HEK293 (cell line): ENCODE results near the gene CYTH3.

Experiments used
- CTCF ChIA-PET: fragments of 350-600 bp; formaldehyde crosslinking; extraction: SDS; loops from one replicate; lab custom pipeline; 2021; ENCODE audit warnings: antibody characterized with exemption; lab: Yijun Ruan, JAX
- POLR2A ChIA-PET: fragments of 300-600 bp; formaldehyde crosslinking; extraction: SDS; loops from one replicate; lab custom pipeline; 2020; ENCODE audit warnings: antibody characterized with exemption, inconsistent platforms; lab: Yijun Ruan, JAX
- H3K27ac ChIP-seq: fragments of 200-500 bp; sonication (Bioruptor generic); 2 replicates; pipeline ENCODE4 v1.5.1; 2014; ENCODE audit warnings: low read depth, low read length, control low read depth, inconsistent platforms; ENCODE audit errors: extremely low read depth
- H3K36me3 ChIP-seq, 2 experiments: fragments of 200-500 bp in 1 of 2; sonication (Bioruptor generic) in 1 of 2; 1 replicate in 1 of 2; 2 replicates in 1 of 2; pipeline ENCODE4 v1.5.1; 2014 to 2017; ENCODE audit warnings: inconsistent platforms in 2 of 2, low read length in 2 of 2; ENCODE audit not compliant: control insufficient read depth in 2 of 2, insufficient read depth in 1 of 2
- H3K4me1 ChIP-seq: fragments of 200-500 bp; sonication (Bioruptor generic); 2 replicates; pipeline ENCODE4 v1.5.1; 2014; ENCODE audit warnings: mild to moderate bottlenecking, low read length, inconsistent platforms; ENCODE audit not compliant: control insufficient read depth, insufficient read depth
- H3K4me3 ChIP-seq: 2 replicates; pipeline ENCODE4 v1.5.1; 2011; ENCODE audit warnings: low read depth, mild to moderate bottlenecking, control low read depth, low read length, moderate library complexity
- H3K9me3 ChIP-seq: fragments of 200-500 bp; sonication (Bioruptor generic); 2 replicates; pipeline ENCODE4 v1.5.1; 2014; ENCODE audit warnings: low read depth, low read length, inconsistent platforms; ENCODE audit not compliant: control insufficient read depth, insufficient read depth
- OSR2 ChIP-seq: fragments of 450-650 bp; formaldehyde crosslinking; IDR thresholded peaks from 2 replicates; pipeline ENCODE4 v1.5.1; 2016; ENCODE audit warnings: missing biosample characterization, missing genetic modification characterization
- OVOL3 ChIP-seq: fragments of 450-650 bp; formaldehyde crosslinking; IDR thresholded peaks from 2 replicates; pipeline ENCODE4 v1.5.1; 2016; ENCODE audit warnings: missing biosample characterization, missing genetic modification characterization
- SCRT1 ChIP-seq: fragments of 450-650 bp; formaldehyde crosslinking; IDR thresholded peaks from 2 replicates; pipeline ENCODE4 v1.5.1; 2016; ENCODE audit warnings: missing biosample characterization, missing genetic modification characterization, borderline replicate concordance
- SP7 ChIP-seq: fragments of 450-650 bp; formaldehyde crosslinking; IDR thresholded peaks from 2 replicates; pipeline ENCODE4 v1.5.1; 2016; ENCODE audit warnings: missing biosample characterization, missing genetic modification characterization
- ZNF121 ChIP-seq: fragments of 450-650 bp; formaldehyde crosslinking; IDR thresholded peaks from 2 replicates; pipeline ENCODE4 v1.5.1; 2016; ENCODE audit warnings: missing biosample characterization, missing genetic modification characterization
- ZNF2 ChIP-seq: fragments of 450-650 bp; formaldehyde crosslinking; IDR thresholded peaks from 2 replicates; pipeline ENCODE4 v1.5.1; 2016; ENCODE audit warnings: missing biosample characterization, missing genetic modification characterization
- ZNF239 ChIP-seq: fragments of 450-650 bp; formaldehyde crosslinking; IDR thresholded peaks from 2 replicates; pipeline ENCODE4 v1.5.1; 2016; ENCODE audit warnings: missing biosample characterization, missing genetic modification characterization
- ZNF529 ChIP-seq: fragments of 450-650 bp; formaldehyde crosslinking; IDR thresholded peaks from 2 replicates; pipeline ENCODE4 v1.5.1; 2017; ENCODE audit warnings: missing genetic modification characterization, missing biosample characterization; ENCODE audit not compliant: insufficient replicate concordance
- ZNF549 ChIP-seq: fragments of 450-650 bp; IDR thresholded peaks from 2 replicates; pipeline ENCODE4 v1.5.1; 2018; ENCODE audit warnings: missing biosample characterization, missing genetic modification characterization, mild to moderate bottlenecking, inconsistent platforms, moderate library complexity
- ZNF596 ChIP-seq: fragments of 450-650 bp; IDR thresholded peaks from 2 replicates; pipeline ENCODE4 v1.5.0; 2018; ENCODE audit warnings: missing biosample characterization, mild to moderate bottlenecking, missing genetic modification characterization, moderate library complexity
- ZNF660 ChIP-seq: fragments of 450-650 bp; IDR thresholded peaks from 2 replicates; pipeline ENCODE4 v1.5.1; 2018; ENCODE audit warnings: missing biosample characterization, mild to moderate bottlenecking, missing genetic modification characterization
- ZNF777 ChIP-seq: fragments of 450-650 bp; formaldehyde crosslinking; IDR thresholded peaks from 2 replicates; pipeline ENCODE4 v1.5.1; 2017; ENCODE audit warnings: missing biosample characterization, missing genetic modification characterization, borderline replicate concordance
- TF ChIP-seq, protein P1 (sequence below): fragments of 450-650 bp; formaldehyde crosslinking; IDR thresholded peaks from 2 replicates; pipeline ENCODE4 v1.5.1; 2016; ENCODE audit warnings: missing biosample characterization, missing genetic modification characterization
- TF ChIP-seq, protein P2 (sequence below): fragments of 450-650 bp; formaldehyde crosslinking; IDR thresholded peaks from 2 replicates; pipeline ENCODE4 v1.5.1; 2017; ENCODE audit warnings: missing biosample characterization, missing genetic modification characterization
- TF ChIP-seq, protein P3 (sequence below): fragments of 450-650 bp; formaldehyde crosslinking; IDR thresholded peaks from 2 replicates; pipeline ENCODE4 v1.5.1; 2016; ENCODE audit warnings: missing biosample characterization, missing genetic modification characterization, borderline replicate concordance
- TF ChIP-seq, protein P4 (sequence below): fragments of 450-650 bp; formaldehyde crosslinking; IDR thresholded peaks from 2 replicates; pipeline ENCODE4 v1.5.1; 2017; ENCODE audit warnings: missing biosample characterization, missing genetic modification characterization
- TF ChIP-seq, protein P5 (sequence below): fragments of 450-650 bp; formaldehyde crosslinking; IDR thresholded peaks from 2 replicates; pipeline ENCODE4 v1.5.1; 2016; ENCODE audit warnings: missing biosample characterization, missing genetic modification characterization

Gene CYTH3

DNA sequence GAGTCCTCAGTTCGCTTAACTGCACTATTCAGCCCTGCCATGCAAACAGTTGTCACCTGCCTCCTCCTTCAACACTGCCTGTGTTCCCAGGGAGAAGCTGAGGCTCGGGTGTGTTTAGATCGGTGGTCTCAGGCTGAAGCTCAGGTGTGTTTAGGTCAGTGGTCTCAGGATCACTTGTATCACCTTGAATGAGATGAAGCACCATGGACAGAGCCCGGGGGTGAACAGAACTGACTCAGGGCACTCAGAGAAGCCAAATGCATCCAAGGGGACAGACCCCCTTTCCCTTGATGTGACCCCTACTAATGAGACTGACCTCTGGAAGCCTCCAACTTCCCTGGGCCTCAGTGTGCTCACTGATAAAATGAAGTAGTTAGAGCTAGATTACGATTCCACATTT, 84.0 kb downstream of the CYTH3 start:
- CTCF ChIA-PET = interaction anchor here (0.6 kb wide), 1 partner anchor 82 kb away, joined by 3 read pairs; no protein-coding TSS in a partner anchor
- Histone ChIP-seq H3K36me3 (peaks cover 0 to 6% of the 10 kb centered on the region in 2 experiments; a peak in 2 of 3 replicates), H3K9me3 (no peaks in the 10 kb centered on the region), H3K4me1 (no peaks in the 10 kb centered on the region), H3K27ac (no peak overlapping the region), H3K4me3 (no peak overlapping the region)
- POLR2A ChIA-PET = no interaction called here
- TF ChIP-seq, protein P1, sequence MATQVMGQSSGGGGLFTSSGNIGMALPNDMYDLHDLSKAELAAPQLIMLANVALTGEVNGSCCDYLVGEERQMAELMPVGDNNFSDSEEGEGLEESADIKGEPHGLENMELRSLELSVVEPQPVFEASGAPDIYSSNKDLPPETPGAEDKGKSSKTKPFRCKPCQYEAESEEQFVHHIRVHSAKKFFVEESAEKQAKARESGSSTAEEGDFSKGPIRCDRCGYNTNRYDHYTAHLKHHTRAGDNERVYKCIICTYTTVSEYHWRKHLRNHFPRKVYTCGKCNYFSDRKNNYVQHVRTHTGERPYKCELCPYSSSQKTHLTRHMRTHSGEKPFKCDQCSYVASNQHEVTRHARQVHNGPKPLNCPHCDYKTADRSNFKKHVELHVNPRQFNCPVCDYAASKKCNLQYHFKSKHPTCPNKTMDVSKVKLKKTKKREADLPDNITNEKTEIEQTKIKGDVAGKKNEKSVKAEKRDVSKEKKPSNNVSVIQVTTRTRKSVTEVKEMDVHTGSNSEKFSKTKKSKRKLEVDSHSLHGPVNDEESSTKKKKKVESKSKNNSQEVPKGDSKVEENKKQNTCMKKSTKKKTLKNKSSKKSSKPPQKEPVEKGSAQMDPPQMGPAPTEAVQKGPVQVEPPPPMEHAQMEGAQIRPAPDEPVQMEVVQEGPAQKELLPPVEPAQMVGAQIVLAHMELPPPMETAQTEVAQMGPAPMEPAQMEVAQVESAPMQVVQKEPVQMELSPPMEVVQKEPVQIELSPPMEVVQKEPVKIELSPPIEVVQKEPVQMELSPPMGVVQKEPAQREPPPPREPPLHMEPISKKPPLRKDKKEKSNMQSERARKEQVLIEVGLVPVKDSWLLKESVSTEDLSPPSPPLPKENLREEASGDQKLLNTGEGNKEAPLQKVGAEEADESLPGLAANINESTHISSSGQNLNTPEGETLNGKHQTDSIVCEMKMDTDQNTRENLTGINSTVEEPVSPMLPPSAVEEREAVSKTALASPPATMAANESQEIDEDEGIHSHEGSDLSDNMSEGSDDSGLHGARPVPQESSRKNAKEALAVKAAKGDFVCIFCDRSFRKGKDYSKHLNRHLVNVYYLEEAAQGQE (tag by site-specific recombination) = peak; percentile 91
- TF ChIP-seq ZNF777 (tag by site-specific recombination) = no peak

DNA sequence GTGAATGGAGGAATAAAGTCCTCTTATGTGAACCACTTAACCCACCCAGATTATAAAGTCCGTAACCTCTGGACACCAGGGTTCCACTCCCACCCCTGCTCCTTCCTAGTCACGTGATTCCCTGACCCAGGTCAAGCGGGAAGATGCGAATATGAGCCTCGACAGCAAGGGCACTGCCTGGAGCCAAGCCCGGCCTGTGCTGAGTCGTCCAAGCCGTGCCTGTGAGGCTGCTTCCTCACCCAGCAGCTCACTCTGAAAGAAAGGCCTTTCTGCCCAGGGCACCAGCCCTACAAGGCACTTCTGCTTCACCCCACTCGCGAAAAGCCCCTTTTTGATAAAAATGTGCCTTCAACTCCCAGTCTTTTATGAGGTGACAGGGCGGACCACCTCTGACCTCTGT, 85.8 kb downstream of the CYTH3 start:
- no peak overlapping the region for H3K27ac ChIP-seq

More for the DNA sequence above, 85.8 kb downstream of the CYTH3 start:
- ChIA-PET POLR2A (interaction anchor here (0.7 kb wide), 1 partner anchor 145 kb away, joined by 4 read pairs; no protein-coding TSS in a partner anchor), CTCF (interaction anchor here (0.6 kb wide), 1 partner anchor 26 kb away, joined by 3 read pairs; no protein-coding TSS in a partner anchor)
- H3K36me3 ChIP-seq = peaks cover 0 to 6% of the 10 kb centered on the region in 2 experiments; a peak in 2 of 3 replicates
- no peak for TF ChIP-seq ZNF596 (tag by site-specific recombination)
- TF ChIP-seq, protein P2, sequence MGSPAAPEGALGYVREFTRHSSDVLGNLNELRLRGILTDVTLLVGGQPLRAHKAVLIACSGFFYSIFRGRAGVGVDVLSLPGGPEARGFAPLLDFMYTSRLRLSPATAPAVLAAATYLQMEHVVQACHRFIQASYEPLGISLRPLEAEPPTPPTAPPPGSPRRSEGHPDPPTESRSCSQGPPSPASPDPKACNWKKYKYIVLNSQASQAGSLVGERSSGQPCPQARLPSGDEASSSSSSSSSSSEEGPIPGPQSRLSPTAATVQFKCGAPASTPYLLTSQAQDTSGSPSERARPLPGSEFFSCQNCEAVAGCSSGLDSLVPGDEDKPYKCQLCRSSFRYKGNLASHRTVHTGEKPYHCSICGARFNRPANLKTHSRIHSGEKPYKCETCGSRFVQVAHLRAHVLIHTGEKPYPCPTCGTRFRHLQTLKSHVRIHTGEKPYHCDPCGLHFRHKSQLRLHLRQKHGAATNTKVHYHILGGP (tag by site-specific recombination) = no peak
- TF ChIP-seq SP7 = no peak
- TF ChIP-seq OSR2 = no peak
- no peak for TF ChIP-seq ZNF121 (tag by site-specific recombination)
- TF ChIP-seq ZNF660 = no peak
- no peak for TF ChIP-seq ZNF2 (tag by site-specific recombination)
- no peak for TF ChIP-seq SCRT1 (tag by site-specific recombination)
- TF ChIP-seq, protein P3, sequence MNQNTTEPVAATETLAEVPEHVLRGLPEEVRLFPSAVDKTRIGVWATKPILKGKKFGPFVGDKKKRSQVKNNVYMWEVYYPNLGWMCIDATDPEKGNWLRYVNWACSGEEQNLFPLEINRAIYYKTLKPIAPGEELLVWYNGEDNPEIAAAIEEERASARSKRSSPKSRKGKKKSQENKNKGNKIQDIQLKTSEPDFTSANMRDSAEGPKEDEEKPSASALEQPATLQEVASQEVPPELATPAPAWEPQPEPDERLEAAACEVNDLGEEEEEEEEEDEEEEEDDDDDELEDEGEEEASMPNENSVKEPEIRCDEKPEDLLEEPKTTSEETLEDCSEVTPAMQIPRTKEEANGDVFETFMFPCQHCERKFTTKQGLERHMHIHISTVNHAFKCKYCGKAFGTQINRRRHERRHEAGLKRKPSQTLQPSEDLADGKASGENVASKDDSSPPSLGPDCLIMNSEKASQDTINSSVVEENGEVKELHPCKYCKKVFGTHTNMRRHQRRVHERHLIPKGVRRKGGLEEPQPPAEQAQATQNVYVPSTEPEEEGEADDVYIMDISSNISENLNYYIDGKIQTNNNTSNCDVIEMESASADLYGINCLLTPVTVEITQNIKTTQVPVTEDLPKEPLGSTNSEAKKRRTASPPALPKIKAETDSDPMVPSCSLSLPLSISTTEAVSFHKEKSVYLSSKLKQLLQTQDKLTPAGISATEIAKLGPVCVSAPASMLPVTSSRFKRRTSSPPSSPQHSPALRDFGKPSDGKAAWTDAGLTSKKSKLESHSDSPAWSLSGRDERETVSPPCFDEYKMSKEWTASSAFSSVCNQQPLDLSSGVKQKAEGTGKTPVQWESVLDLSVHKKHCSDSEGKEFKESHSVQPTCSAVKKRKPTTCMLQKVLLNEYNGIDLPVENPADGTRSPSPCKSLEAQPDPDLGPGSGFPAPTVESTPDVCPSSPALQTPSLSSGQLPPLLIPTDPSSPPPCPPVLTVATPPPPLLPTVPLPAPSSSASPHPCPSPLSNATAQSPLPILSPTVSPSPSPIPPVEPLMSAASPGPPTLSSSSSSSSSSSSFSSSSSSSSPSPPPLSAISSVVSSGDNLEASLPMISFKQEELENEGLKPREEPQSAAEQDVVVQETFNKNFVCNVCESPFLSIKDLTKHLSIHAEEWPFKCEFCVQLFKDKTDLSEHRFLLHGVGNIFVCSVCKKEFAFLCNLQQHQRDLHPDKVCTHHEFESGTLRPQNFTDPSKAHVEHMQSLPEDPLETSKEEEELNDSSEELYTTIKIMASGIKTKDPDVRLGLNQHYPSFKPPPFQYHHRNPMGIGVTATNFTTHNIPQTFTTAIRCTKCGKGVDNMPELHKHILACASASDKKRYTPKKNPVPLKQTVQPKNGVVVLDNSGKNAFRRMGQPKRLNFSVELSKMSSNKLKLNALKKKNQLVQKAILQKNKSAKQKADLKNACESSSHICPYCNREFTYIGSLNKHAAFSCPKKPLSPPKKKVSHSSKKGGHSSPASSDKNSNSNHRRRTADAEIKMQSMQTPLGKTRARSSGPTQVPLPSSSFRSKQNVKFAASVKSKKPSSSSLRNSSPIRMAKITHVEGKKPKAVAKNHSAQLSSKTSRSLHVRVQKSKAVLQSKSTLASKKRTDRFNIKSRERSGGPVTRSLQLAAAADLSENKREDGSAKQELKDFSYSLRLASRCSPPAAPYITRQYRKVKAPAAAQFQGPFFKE (tag by site-specific recombination) = no peak
- TF ChIP-seq, protein P4, sequence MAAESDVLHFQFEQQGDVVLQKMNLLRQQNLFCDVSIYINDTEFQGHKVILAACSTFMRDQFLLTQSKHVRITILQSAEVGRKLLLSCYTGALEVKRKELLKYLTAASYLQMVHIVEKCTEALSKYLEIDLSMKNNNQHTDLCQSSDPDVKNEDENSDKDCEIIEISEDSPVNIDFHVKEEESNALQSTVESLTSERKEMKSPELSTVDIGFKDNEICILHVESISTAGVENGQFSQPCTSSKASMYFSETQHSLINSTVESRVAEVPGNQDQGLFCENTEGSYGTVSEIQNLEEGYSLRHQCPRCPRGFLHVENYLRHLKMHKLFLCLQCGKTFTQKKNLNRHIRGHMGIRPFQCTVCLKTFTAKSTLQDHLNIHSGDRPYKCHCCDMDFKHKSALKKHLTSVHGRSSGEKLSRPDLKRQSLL (tag by site-specific recombination) = no peak
- no peak for TF ChIP-seq ZNF549
- TF ChIP-seq OVOL3 (tag by site-specific recombination) = no peak
- TF ChIP-seq ZNF239 (tag by site-specific recombination) = no peak
- TF ChIP-seq ZNF529 (tag by site-specific recombination) = no peak
- TF ChIP-seq, protein P5, sequence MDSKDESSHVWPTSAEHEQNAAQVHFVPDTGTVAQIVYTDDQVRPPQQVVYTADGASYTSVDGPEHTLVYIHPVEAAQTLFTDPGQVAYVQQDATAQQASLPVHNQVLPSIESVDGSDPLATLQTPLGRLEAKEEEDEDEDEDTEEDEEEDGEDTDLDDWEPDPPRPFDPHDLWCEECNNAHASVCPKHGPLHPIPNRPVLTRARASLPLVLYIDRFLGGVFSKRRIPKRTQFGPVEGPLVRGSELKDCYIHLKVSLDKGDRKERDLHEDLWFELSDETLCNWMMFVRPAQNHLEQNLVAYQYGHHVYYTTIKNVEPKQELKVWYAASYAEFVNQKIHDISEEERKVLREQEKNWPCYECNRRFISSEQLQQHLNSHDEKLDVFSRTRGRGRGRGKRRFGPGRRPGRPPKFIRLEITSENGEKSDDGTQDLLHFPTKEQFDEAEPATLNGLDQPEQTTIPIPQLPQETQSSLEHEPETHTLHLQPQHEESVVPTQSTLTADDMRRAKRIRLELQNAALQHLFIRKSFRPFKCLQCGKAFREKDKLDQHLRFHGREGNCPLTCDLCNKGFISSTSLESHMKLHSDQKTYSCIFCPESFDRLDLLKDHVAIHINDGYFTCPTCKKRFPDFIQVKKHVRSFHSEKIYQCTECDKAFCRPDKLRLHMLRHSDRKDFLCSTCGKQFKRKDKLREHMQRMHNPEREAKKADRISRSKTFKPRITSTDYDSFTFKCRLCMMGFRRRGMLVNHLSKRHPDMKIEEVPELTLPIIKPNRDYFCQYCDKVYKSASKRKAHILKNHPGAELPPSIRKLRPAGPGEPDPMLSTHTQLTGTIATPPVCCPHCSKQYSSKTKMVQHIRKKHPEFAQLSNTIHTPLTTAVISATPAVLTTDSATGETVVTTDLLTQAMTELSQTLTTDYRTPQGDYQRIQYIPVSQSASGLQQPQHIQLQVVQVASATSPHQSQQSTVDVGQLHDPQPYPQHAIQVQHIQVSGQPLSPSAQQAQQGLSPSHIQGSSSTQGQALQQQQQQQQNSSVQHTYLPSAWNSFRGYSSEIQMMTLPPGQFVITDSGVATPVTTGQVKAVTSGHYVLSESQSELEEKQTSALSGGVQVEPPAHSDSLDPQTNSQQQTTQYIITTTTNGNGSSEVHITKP = no peak
- H3K4me1 ChIP-seq = no peaks in the 10 kb centered on the region
- no peaks in the 10 kb centered on the region for H3K9me3 ChIP-seq
- no peak overlapping the region for H3K4me3 ChIP-seq
